Hypothalamus (tissue), 51 donors: ENCODE data around the gene IDH2.
A peak's percentile ranks its signal among the peaks of the same experiment; 100 is the strongest.
"Not testable (repeated sequence)": the region's sequence is repeated elsewhere in the genome, so short reads cannot be mapped to it uniquely, and the experiment has no call there.

Source experiments
- DNase-seq, 51 donors: peaks; one replicate each; lab custom pipeline; 2025; lab: John Stamatoyannopoulos, UW

Gene IDH2

DNA sequence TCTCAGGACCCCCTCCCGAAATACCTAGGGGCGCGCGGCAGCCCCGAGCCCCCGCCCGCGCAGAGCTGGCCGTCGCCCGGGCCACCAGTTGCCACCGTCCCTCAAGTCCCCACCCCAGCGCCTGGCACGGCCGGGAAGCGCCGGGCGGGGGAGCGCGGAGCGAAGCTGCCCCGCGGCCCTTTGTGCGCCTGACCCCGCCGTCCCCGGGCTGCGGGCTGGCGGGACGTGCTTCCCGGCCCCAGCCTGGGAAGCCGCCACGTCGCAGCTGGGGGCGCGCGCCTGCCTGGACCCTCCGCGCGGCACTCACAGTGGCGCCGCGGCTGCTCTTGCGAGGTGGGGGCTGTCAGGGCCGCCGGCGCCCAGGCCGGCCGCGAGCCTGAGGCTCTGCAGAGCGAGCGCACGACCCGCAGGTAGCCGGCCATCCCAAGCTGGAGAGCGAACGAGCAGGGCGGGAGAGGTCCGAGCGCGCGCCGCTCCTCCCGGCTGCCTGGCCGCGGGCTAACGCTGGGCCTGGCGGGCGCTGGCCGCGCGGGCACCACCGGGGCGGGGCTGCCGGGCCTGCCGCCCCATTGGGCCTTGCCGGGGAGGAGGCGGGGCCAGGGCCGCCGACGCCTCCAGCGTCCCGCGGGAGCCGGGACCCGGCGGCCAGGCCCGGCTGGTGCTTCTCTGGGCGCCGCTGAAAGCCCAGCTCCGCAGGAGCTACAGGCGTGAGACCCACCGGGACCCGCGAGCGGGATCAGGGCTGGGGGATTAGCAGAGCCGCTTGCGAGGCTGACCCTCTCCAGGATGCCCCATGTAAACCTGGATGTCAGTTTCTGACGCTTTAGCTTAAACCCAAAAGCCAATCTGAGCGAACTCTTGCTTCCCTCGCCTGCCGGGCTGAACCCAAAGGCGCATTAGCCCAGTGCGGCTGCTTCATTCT, at the start of gene IDH2:
IDH2 (minus strand) TSS at position 500 of the 922 bp plus-strand sequence; CDS start at position 422, 78 bp downstream.
- peak in 48 of 51 donors; percentile 43 to 92 (median 77) for DNase-seq

DNA sequence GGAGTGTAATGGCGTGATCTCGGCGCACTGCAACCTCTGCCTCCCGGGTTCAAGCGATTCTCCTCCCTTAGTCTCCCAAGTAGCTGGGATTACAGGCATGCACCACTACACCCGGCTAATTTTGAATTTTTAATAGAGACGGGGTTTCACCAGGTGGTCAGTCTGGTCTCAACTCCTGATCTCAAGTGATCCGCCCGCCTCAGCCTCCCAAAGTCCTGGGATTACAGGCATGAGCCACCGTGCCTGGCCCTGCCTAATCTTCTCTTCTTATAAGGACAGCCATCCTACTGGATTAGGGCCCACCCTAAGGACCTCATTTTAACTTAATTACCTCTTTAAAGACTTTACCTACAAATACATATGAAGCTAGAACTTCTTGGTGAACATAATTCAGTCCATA, 48.3 kb upstream of the IDH2 start:
- DNase-seq, result not testable (repeated sequence)

DNA sequence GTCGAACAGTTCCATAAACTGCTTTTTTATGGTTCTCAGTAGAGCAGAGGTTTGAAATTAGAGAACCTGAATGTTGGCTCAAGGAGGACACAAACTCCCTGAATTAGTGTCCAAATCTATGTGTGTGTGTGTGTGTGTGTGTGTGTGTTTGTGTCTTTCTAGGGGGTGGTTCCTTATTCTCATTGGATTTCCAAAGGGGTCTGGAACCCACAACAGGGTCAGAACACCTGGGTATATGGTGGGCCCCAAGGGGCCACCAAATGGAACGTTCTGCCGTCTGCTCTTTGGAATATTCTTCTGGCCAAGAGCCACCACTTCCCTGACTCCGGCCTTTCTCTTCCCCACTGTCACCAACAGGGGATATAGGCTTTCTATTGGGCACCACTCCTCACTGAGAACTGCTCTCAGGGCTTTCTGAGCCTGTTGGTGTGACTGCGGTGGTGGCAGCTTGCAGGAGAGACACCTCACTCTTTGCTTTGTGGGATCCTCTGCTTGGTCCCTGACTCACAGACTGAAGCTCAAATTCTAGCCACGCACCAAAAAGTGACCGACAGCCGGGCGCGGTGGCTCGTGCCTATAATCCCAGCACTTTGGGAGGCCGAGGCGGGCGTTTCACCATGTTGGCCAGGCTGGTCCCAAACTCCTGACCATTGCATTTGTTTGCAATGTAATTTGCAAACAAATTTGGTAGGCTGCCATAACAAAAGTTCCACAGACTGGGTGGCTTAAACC, 47.5 kb upstream of the IDH2 start:
- no peak for DNase-seq

DNA sequence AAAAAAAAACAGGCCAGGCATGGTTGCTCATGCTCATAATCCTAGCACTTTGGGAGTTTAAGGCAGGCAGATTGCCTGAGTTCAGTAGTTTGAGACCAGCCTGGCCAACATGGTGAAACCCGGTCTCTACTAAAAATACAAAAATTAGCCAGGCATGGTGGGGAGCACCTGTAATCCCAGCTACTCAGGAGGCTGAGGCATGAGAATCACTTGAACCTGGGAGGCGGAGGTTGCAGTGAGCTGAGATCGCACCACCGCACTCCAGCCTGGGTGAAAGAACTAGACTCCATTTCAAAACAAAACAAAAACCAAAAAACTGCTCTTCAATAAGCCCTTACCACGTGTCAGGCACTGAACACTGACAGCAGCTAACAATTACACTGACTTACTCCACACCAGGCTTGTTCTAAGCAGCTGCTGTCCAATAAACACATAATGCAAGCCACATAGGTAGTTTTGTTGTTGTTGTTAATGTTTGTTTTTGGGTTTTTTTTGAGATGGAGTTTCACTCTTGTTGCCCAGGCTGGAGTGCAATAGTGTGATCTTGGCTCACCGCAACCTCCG, 44.0 kb upstream of the IDH2 start:
- not testable (repeated sequence) for DNase-seq

DNA sequence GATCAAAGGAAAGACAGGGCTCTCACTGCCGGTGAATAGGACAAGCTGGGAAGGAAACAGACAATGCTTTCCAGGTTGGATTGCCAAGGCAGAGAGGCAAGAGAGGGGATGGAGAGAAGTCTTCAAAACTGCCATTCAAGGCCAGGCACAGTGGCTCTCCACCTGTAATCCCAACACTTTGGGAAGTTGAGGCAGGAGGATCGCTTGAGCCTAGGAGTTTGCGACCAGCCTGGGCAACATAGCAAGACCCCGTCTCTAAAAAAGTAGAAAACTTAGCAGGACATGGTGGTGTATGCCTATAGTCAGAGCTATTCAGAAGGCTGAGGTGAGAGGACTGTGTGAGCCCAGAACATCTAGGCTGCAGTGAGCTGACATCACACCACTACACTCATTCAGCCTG, 43.5 kb upstream of the IDH2 start:
- no peak for DNase-seq

DNA sequence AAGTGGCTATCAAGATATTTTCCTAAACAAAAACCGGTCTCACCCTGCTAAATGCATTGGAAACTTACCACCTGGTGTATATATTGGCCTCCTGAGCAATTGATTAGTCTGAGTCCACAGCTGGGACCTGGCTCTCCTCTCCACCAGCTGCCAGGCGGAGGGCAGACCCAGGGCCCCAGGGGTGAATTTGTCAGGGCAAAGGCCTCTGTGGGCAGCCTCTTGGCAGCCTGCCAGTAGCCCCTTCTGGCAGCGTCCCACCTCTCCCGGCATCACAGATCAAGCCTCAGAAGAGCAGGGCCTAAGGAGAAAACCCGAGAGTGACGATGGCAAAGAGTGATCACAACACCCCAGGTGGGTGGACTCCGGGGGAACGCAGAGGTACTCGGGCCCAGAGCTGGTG, 43.0 kb upstream of the IDH2 start:
- no peak for DNase-seq

DNA sequence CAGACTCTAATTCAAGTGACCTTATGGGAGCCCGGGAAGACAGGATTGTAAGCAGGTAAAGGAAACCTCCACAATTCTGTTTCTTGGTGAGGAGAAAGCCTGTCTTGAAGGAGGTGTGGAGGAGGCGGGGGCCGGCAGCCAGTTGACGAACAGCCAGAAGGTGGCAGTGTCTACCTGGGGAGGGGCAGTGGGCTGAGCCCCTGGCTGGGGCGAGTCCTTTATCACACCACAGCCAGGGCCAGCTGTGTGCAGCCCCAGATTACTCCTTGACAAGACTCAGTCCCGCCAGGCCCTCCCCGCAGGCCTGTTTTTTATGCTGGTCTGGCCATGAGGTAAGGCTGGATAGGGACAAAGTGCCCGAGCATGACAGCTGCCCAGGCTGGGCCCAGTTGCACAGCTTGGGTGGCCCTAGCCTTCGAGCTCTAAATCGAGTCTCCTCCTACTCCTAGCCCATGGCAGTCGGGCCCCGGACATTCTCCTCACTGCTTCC, 40.9 kb upstream of the IDH2 start:
- peak in 30 of 51 donors; percentile 5 to 69 (median 28) for DNase-seq

DNA sequence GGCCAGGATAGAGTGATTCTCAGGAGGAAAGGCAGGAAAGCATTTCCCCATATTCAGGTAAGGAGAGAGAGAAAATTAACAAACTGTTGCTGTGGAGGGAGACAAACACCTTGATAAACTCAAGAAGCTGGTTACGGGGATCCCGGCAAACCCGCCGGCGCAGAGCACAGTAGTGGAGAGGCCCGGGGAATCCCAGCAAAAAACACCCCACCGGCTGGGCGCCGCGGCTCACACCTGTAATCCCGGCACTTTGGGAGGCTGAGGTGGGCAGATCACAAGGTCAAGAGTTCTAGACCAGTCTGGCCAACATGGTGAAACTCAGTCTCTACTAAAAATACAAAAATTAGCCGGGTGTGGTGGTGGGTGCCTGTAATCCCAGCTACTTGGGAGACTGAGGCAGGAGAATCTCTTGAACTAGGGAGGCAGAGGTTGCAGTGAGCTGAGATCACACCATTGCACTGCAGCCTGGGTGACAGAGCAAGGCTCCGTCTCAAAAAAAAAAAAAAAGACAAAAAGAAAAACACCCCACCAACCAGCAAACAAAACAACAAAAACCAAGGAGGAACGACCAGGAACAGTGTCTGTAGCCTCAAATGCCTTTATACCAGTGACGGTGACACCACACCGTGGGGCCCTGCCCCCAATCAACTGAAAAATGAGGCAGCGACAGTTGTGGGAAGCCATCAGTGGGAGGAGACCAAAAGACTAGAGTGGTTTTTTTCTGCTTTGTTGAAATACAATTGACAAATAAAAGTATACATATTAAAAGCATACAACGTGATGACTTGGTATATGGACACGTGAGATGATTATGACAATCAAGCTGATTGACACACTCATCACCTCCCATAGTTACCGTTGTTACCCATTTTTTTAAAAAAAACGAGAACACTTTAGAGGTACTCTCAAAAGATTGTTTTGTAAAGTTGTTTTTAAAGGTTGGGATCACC, 40.2 kb upstream of the IDH2 start:
- no peak for DNase-seq

DNA sequence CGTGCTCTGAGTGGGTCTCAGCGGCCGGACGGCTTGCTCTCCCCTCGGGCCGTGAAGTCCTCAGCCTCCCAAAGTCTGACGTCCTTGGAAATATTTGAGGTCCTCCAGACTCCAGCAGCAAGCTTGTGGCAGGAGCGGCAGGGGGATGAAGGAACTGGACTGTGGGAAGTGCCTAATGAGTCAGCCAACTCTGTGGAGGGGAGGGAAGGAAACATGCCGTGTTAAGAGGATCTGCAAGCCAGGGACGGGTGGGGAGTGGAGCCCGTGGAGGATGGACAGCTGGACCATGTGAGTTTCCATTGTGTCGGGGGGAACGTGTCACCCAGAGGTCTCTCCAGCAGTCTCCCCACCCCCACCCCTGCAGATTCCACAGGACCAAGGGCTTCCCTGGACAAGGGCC, 39.4 kb upstream of the IDH2 start:
- peak in 2 of 51 donors; percentile 3 to 5 for DNase-seq

DNA sequence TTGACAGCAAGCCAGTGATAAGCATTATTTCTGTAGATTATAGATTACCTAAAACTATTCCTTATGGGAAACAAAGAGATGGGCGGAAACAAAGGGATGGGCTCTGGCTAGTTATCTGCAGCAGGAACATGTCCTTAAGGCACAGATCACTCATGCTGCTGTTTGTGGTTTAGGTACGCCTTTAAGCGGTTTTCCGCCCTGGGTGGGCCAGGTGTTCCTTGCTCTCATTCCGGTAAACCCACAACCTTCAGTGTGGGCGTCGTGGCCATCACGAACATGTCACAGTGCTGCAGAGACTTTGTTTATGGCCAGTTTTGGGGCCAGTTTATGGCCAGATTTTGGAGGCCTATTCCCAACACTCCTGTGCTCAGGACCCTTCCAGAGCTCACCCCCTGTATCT, 37.3 kb upstream of the IDH2 start:
- DNase-seq, result not testable (repeated sequence)

DNA sequence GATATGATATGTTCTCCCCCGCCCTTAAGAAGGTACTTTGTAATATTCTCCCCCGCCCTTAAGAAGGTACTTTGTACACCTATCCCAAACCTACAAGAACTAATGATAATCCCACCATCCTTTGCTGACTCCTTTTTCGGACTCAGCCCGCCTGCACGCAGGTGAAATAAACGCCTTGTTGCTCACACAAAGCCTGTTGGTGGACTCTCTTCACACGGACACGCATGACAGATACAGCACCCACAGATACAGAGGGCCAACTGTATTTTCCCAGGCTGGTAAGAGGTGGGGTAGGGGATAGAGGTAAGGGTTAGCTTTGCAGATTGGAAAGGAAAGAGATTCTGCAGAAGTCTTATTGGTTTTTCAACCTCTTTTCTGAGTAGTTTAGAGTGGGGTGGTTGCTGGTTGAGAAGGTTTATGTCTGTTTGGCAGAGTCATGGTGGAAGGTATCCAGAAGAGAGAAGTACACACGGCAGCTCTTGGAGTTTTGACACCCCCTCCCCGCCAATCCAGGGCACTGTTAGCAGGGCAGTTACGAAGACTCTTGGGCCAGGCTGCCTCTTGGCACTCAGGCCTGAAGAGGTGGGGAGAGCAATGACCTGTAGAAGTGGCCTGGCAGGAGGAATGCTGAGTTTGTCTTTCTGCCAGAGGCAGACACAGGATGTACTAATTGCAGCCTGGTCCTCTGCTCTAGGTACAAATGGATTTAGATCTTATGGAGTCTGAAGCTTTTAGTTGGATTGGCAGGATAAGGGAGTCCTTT, 36.0 kb upstream of the IDH2 start:
- peak in 5 of 51 donors; percentile 6 to 47 (median 10) for DNase-seq

DNA sequence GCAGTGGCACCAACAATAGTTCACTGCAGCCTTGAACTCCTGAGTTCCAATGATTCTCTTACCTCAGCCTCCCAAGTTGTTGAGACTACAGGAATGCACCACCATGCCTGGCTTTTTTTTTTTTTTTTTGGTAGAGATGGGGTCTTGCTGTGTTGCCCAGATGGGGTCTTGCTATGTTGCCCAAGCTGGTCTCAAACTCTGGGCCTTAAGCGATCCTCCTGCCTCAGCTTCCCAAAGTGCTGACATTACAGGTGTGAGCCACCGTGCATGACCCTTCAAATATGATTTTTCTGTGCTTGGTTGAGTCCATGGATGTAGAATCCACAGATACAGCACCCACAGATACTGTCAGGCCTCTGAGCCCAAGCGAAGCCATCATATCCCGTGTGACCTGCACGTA, 30.2 kb upstream of the IDH2 start:
- no peak for DNase-seq

DNA sequence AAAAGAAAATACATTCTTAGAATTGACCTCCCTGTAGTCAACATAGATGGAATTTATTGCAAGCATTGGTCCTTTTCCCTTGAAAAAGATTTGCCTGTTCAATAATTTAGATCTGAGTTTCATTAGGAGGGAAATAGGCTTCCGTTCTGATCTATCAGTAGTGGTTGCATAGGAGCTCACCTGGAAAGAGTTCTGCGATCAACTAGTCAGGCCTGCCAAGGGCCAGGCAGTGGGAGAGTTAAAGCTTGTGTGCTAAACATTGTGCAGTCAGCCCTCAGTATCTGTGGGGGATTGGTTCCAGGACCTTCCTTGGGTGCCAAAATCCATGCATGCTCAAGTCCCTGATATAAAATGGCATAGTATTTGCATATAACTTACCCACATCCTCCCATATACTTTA, 29.6 kb upstream of the IDH2 start:
- DNase-seq, result no peak

DNA sequence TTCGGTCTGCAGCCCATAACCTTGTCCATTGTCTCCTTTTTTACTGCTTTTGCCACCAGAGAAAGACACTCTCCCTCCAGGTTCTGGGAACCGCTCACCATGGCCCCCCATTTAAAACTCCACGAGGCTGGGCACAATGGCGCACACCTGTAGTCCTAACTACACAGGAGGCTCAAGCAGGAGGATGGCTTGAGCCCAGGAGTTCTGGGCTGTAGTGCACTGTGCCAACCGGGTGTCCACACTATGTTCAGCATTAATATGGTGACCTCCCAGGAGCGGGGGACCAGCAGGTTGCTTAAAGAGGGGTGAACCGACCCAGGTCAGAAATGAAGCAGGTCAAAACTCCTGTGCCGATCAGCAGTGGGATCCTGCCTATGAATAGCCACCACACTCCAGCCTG, 28.0 kb upstream of the IDH2 start:
- DNase-seq, result no peak

DNA sequence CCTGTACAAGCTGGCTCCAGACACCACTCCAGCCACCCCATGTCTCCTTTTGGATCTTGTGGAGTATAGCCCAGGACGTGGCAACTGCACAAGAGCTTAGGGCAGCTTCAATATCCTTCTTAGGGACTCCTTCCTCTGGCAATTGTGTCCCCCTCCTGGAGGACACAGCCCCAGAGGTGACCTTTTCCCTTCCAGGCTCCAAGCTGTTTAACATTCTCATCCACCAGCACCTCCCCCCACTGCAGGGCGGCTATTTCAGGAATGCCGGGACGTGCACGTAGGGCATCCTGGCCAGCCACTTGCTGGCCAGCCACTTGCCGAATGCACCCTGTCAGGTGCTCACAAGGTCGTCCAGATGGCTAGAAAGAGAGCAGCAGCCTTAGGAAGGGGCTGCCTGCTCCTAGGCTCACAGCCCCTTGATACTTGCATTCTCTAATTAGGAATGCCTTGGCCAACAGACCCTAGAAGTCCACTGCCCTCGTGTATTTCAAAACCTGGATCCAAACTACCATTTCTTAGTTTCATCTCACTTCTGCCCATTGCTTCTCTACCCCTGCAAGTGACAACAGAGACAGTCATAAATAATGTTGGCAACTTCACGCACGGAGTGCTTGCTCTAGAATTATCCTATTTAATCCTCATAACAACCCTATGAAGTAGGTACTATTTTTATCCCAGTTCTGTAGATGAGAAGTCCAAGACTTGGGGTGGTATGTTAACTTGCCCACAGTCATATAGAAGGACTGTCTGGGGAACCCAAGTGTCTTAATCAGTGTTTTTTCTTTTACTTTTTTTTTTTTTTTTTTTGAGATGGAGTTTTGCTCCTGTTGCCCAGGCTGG, 24.5 kb upstream of the IDH2 start:
- no peak for DNase-seq

DNA sequence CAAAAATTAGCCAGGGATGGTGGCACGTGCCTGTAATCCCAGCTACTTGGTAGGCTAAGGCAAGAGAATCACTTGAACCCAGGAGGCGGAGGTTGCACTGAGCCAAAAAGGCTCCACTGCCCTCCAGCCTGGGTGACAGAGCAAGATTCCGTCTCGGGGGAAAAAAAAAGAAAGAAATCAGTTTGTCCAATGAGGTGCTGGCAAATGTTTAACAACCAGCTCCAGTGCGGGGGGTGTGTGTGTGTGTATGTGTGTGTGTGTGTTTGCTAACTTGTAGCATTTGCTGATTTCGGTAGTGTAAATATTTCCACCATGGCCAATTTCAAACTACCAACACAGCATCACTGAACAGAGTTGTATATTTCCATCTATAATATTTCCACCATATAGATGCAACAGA, 23.8 kb upstream of the IDH2 start:
- DNase-seq, result no peak

DNA sequence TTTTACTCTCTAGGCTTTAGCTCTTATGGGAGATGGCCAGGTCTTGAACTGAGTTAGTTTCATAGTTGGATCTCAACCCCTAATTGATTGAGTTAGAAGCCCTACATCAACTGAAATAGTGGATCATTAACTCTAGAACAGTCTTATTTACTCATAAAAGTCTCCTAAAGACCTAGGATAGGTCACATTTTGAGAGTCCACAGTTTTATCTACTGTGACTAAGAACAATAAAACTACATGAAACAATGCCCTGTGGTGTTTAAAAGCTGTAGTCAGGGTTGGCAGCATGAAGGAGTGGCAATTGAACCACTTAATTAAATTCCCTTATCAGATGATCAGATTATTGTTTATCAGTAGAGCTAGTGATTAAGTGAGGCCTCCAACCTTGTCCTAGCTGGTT, 22.2 kb upstream of the IDH2 start:
- no peak for DNase-seq

DNA sequence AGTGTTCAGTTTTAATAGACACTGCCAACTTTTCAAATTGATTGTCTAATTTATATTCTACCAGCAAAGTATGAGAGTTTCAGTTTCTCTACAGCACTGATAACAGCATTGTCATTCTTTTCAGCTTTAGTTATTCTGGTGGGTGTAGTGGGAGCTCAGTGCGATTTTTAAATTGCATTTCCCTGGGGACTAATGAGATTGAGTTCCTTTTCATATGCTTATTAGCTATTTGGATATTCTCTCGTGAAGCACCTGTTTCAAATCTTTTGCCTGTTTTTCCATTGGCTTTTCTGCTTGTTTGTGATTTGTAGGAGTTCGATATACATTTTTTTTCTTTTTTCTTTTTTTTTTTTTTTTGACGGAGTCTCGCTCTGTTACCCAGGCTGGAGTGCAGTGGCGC, 18.8 kb upstream of the IDH2 start:
- no peak for DNase-seq
